IMR-90 (cell line): ENCODE measurements around the gene CKMT1B.
"Not testable (repeated sequence)": the region's sequence is repeated elsewhere in the genome, so short reads cannot be mapped to it uniquely, and the experiment has no call there.

ENCODE experiments used
- CTCF ChIP-seq: conservative IDR thresholded peaks from 2 replicates; pipeline ENCODE4 v1.5.1; 2012; ENCODE audit warnings: mild to moderate bottlenecking, low read depth, low read length, improper control_type of control experiment
- FOS ChIP-seq: fragments of 150-350 bp; IDR thresholded peaks from 2 replicates; pipeline ENCODE4 v1.6.1; 2016; ENCODE audit warnings: low read depth, low read length
- MXI1 ChIP-seq: IDR thresholded peaks from 2 replicates; pipeline ENCODE4 v1.6.1; 2012; ENCODE audit warnings: low read depth, mild to moderate bottlenecking, low read length, moderate library complexity, borderline replicate concordance
- POLR2A ChIP-seq: IDR thresholded peaks from 2 replicates; pipeline ENCODE4 v1.6.1; 2012; ENCODE audit warnings: mild to moderate bottlenecking, low read depth, low read length
- RAD21 ChIP-seq: IDR thresholded peaks from 2 replicates; pipeline ENCODE4 v1.6.1; 2012; ENCODE audit warnings: low read length, improper control_type of control experiment
- RCOR1 ChIP-seq: IDR thresholded peaks from 2 replicates; pipeline ENCODE4 v1.6.1; 2012; ENCODE audit warnings: mild to moderate bottlenecking, low read length, improper control_type of control experiment; ENCODE audit not compliant: insufficient replicate concordance

- not testable (repeated sequence) for TF ChIP-seq CTCF, RAD21, RCOR1, FOS, POLR2A, MXI1
Observed at GRCh38 chr15:43563793-43564192, 30.0 kb upstream of the CKMT1B start.
